ENCODE data around the gene ITGB3BP. TPM values are rescaled to one million over a fixed set of nuclear protein-coding genes. Genes with fewer than 3 reads are reported as not detected.

ITGB3BP gene
- total RNA-seq, 2 experiments from 2014 or later = 91.5 to 97.0 TPM

DNA sequence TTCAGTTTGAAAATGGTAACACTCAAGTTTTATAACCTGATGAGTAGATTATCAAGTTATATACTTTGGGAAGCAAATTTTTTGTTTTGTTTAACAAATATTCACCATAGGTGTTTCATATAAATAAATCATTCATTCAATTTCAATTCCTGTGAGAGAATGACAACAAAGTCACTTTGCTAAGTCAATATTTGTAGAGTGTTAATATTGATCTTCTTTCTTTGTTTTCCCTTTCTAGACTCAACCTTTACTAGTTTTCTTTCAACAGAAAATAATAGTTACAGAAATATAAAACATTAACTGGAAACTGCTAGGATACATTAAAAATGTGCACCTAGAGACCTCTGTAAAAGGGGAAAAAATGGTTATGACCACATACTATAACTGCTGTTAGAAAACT is 11.4 kb upstream of the ITGB3BP start:
- H3K36me3 ChIP-seq (ENCODE audit: insufficient read depth, low read length) = peaks cover 39% of the 10 kb centered on the region
- H3K4me3 ChIP-seq (ENCODE audit: low read depth, low read length, poor library complexity, severe bottlenecking) = no peak overlapping the region
- H3K9me2 ChIP-seq (ENCODE audit: insufficient read depth, low read length) = no peaks in the 10 kb centered on the region
- H3K79me2 ChIP-seq (ENCODE audit: insufficient read depth, low read depth, low read length) = no peaks in the 10 kb centered on the region
- POLR2A ChIA-PET = no interaction called here
- H2AFZ ChIP-seq (ENCODE audit: low read length) = no peak overlapping the region
- no peak overlapping the region for H3K27ac ChIP-seq (ENCODE audit: low read depth, low read length, poor library complexity, severe bottlenecking)
- no TSS peak for BruUV-seq (replicated peaks)
- H3K4me2 ChIP-seq (ENCODE audit: low read length) = no peak overlapping the region
- H3K4me1 ChIP-seq (ENCODE audit: insufficient read depth, low read length, poor library complexity, severe bottlenecking) = no peaks in the 10 kb centered on the region
- intact Hi-C loops (cut with micrococcal nuclease; ENCODE audit: unreplicated experiment) = no loop called here
- TF ChIP-seq, protein P1, sequence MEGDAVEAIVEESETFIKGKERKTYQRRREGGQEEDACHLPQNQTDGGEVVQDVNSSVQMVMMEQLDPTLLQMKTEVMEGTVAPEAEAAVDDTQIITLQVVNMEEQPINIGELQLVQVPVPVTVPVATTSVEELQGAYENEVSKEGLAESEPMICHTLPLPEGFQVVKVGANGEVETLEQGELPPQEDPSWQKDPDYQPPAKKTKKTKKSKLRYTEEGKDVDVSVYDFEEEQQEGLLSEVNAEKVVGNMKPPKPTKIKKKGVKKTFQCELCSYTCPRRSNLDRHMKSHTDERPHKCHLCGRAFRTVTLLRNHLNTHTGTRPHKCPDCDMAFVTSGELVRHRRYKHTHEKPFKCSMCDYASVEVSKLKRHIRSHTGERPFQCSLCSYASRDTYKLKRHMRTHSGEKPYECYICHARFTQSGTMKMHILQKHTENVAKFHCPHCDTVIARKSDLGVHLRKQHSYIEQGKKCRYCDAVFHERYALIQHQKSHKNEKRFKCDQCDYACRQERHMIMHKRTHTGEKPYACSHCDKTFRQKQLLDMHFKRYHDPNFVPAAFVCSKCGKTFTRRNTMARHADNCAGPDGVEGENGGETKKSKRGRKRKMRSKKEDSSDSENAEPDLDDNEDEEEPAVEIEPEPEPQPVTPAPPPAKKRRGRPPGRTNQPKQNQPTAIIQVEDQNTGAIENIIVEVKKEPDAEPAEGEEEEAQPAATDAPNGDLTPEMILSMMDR (conservative IDR thresholded peaks at IDR 0.05; ENCODE audit: low read length) = no peak
- no peak for TF ChIP-seq EZH2phosphoT487 (IDR thresholded peaks at IDR 0.05; ENCODE audit: borderline replicate concordance, low read depth, low read length)
- no peaks in the 10 kb centered on the region for H4K20me1 ChIP-seq (ENCODE audit: insufficient read depth, low read length)
- no peaks in the 10 kb centered on the region for H3K9me3 ChIP-seq (ENCODE audit: low read length)
- CTCF ChIA-PET (ENCODE audit: unreplicated experiment) = no interaction called here
- no peak for DNase-seq (ENCODE audit: low spot score)

DNA sequence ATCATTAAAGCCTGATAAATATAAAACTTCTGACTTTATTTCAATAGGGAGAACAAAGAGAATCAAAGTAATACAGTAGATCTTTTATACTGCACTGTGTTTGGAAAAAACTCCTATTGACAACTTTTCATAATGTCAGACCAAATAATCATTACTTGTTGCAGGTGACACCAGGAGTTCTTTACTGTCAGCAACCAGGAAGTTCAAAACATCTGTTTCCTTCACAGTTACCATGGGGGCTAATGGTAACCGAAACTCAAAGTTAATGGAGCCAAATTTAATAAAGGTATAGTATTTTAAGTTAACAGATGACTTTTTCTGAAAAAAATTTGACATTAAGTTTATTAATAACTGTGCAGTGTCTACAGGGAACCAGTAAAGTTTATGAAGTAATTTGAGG is 10.9 kb upstream of the ITGB3BP start:
- no peak for DNase-seq (ENCODE audit: low spot score)
- intact Hi-C loops (cut with micrococcal nuclease; ENCODE audit: unreplicated experiment) = no loop called here
- ChIA-PET POLR2A (no interaction called here), CTCF (ENCODE audit: unreplicated experiment) (no interaction called here)
- H3K36me3 ChIP-seq (ENCODE audit: insufficient read depth, low read length) = peaks cover 41% of the 10 kb centered on the region
- no peak for TF ChIP-seq EZH2phosphoT487 (IDR thresholded peaks at IDR 0.05; ENCODE audit: borderline replicate concordance, low read depth, low read length)
- TF ChIP-seq, protein P1 (conservative IDR thresholded peaks at IDR 0.05; ENCODE audit: low read length) = no peak
- H3K4me3 ChIP-seq (ENCODE audit: low read depth, low read length, poor library complexity, severe bottlenecking) = no peak overlapping the region
- no peaks in the 10 kb centered on the region for H3K9me2 ChIP-seq (ENCODE audit: insufficient read depth, low read length)
- no peak overlapping the region for H3K27ac ChIP-seq (ENCODE audit: low read depth, low read length, poor library complexity, severe bottlenecking)
- H3K79me2 ChIP-seq (ENCODE audit: insufficient read depth, low read depth, low read length) = no peaks in the 10 kb centered on the region
- H4K20me1 ChIP-seq (ENCODE audit: insufficient read depth, low read length) = no peaks in the 10 kb centered on the region
- BruUV-seq (replicated peaks) = no TSS peak
- H3K4me2 ChIP-seq (ENCODE audit: low read length) = no peak overlapping the region
- H2AFZ ChIP-seq (ENCODE audit: low read length) = no peak overlapping the region
- H3K4me1 ChIP-seq (ENCODE audit: insufficient read depth, low read length, poor library complexity, severe bottlenecking) = no peaks in the 10 kb centered on the region
- no peaks in the 10 kb centered on the region for H3K9me3 ChIP-seq (ENCODE audit: low read length)

DNA sequence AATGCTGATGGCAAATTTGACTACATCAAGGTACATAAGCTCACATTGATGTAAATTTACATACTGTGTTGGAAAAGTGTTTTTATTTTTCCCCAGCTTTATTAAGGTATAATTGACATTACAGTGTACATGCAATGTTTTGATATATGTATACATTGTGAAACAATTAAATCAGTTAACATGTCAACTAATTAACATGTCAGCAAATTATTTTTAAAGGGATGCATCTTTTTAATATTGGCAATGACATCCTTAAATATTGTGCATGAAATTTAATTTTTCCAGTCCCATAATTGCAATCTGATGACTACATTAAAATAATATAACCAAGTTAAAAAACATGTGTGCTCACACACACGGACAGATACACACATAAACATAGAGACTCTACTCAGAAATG is 9.7 kb upstream of the ITGB3BP start:
- Histone ChIP-seq H4K20me1 (ENCODE audit: insufficient read depth, low read length) (no peaks in the 10 kb centered on the region), H3K27ac (ENCODE audit: low read depth, low read length, poor library complexity, severe bottlenecking) (no peak overlapping the region), H3K36me3 (ENCODE audit: insufficient read depth, low read length) (peaks cover 49% of the 10 kb centered on the region), H3K4me2 (ENCODE audit: low read length) (no peak overlapping the region), H3K79me2 (ENCODE audit: insufficient read depth, low read depth, low read length) (no peaks in the 10 kb centered on the region), H3K4me3 (ENCODE audit: low read depth, low read length, poor library complexity, severe bottlenecking) (no peak overlapping the region), H2AFZ (ENCODE audit: low read length) (no peak overlapping the region), H3K9me3 (ENCODE audit: low read length) (no peaks in the 10 kb centered on the region), H3K9me2 (ENCODE audit: insufficient read depth, low read length) (no peaks in the 10 kb centered on the region), H3K4me1 (ENCODE audit: insufficient read depth, low read length, poor library complexity, severe bottlenecking) (no peaks in the 10 kb centered on the region)
- intact Hi-C loops (cut with micrococcal nuclease; ENCODE audit: unreplicated experiment) = no loop called here
- no TSS peak for BruUV-seq (replicated peaks)
- POLR2A ChIA-PET = no interaction called here
- no peak for DNase-seq (ENCODE audit: low spot score)
- TF ChIP-seq, protein P1 (conservative IDR thresholded peaks at IDR 0.05; ENCODE audit: low read length) = no peak
- no peak for TF ChIP-seq EZH2phosphoT487 (IDR thresholded peaks at IDR 0.05; ENCODE audit: borderline replicate concordance, low read depth, low read length)
- CTCF ChIA-PET (ENCODE audit: unreplicated experiment) = no interaction called here

All from OCI-LY7 (cell line).